Measurements from ENCODE around the gene SLC24A3. TPM values are rescaled to one million over a fixed set of nuclear protein-coding genes. Genes with fewer than 3 reads are reported as not detected.

SLC24A3 gene
- total and polyA plus RNA-seq, 7 donors, result 0.92 to 20.8 (median 13.5) TPM

DNA sequence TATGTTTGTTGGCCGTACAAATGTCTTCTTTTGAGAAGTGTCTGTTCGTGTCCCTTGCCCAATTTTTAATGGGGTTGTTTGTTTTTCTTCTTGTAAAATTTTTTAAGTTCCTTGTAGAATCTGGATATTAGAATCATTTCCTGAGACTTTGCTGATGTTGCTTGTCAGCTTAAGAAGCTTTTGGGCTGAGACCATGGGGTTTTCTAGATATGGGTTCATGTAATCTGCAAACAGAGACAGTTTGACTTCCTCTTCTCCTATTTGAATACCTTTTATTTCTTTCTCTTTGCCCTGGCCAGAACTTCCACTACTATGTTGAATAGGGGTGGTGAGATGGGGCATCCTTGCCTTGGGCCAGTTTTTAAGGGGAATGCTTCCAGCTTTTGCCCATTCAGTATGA is 82.6 kb downstream of the SLC24A3 start:
- H3K27ac ChIP-seq, result no peak overlapping the region
- no peaks in the 10 kb centered on the region for H3K9me3 ChIP-seq
- no peak overlapping the region for H3K4me3 ChIP-seq
- WGBS, 2 donors, result 85 to 88% methylated on average over 2 of the region's 2 CpGs
- intact Hi-C loops (cut with DNase I), result no loop called here
- H3K27me3 ChIP-seq, result no peaks in the 10 kb centered on the region
- no peaks in the 10 kb centered on the region for H3K36me3 ChIP-seq
- peaks cover 0 to 17% (median 12%) of the 10 kb centered on the region in 4 donors for H3K4me1 ChIP-seq
- no peak for TF ChIP-seq POLR2A (IDR thresholded peaks at IDR 0.05)
- TF ChIP-seq, protein P1, sequence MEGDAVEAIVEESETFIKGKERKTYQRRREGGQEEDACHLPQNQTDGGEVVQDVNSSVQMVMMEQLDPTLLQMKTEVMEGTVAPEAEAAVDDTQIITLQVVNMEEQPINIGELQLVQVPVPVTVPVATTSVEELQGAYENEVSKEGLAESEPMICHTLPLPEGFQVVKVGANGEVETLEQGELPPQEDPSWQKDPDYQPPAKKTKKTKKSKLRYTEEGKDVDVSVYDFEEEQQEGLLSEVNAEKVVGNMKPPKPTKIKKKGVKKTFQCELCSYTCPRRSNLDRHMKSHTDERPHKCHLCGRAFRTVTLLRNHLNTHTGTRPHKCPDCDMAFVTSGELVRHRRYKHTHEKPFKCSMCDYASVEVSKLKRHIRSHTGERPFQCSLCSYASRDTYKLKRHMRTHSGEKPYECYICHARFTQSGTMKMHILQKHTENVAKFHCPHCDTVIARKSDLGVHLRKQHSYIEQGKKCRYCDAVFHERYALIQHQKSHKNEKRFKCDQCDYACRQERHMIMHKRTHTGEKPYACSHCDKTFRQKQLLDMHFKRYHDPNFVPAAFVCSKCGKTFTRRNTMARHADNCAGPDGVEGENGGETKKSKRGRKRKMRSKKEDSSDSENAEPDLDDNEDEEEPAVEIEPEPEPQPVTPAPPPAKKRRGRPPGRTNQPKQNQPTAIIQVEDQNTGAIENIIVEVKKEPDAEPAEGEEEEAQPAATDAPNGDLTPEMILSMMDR (IDR thresholded peaks at IDR 0.05), result no peak
- TF ChIP-seq POLR2AphosphoS5 (IDR thresholded peaks at IDR 0.05), result no peak
- TF ChIP-seq EP300 (IDR thresholded peaks at IDR 0.05), result no peak
- no peak for DNase-seq

DNA sequence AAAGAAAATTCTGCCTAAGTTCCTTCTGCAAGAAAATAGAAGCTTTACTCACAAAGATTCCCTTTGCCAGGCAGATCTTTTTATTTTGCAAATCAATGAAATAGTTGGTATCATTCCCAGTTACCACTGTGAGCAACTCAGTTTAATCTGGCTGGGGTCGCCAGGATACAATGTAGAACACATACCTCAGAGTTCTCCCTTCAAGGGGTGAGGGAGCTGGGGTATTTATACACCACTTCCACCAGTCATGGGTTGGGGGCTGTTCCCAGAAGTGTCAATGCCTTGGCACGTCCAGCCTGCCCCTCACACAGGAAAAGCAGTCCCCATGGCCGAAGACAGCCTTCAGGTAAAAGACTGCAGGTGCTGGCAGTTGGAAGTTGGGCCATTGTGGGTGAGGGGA is 86.2 kb downstream of the SLC24A3 start:
- WGBS, 2 donors, result 61 to 80% methylated on average over 3 of the region's 3 CpGs
- intact Hi-C loops (cut with DNase I), result no loop called here
- no peaks in the 10 kb centered on the region for H3K4me1 ChIP-seq
- DNase-seq, result no peak
- H3K36me3 ChIP-seq, result no peaks in the 10 kb centered on the region
- H3K4me3 ChIP-seq, result no peak overlapping the region
- TF ChIP-seq POLR2A (IDR thresholded peaks at IDR 0.05), result no peak
- TF ChIP-seq, protein P1 (IDR thresholded peaks at IDR 0.05), result no peak
- no peak for TF ChIP-seq POLR2AphosphoS5 (IDR thresholded peaks at IDR 0.05)
- TF ChIP-seq EP300 (IDR thresholded peaks at IDR 0.05), result no peak
- H3K9me3 ChIP-seq, result no peaks in the 10 kb centered on the region
- no peaks in the 10 kb centered on the region for H3K27me3 ChIP-seq
- no peak overlapping the region for H3K27ac ChIP-seq

DNA sequence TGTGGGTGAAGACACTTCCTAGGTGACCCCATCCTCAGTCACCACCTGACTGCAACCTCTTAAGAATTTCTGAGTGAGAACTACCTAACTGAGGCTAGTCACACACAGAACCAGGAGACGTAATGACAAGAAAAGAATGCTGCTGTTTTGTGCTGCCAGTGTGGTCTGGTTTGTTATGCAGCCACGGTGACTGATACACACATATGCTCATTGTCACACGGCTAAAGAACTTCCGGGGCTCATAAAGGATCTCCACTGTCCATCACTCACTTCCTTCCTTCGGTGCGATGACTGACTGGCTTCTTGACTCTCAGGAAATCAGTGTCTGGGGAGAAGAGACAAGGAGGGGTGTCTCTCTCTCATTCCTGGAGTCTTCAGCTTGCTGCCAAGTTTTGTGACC is 88.0 kb downstream of the SLC24A3 start:
- 89 to 93% methylated on average over 6 of the region's 6 CpGs for WGBS, 2 donors

DNA sequence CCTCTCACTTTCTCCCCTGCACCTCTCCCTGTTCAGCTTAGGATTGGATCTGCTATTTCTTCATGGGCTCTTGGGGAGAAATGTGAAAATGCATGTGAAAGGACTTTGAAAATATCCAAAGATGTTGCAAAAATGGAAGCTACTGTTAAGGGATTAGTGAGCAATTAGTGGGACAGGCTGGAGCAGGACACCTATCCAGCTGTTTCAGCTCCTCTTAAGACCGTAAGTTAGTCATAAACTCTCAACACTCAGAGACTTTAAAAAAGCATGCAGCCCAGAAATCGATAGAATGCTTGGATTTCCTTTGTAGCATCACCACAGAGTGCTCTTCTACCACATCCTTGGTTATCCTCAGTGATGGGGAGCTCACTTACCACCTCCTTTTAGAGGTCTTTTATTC is 88.7 kb downstream of the SLC24A3 start:
- TF ChIP-seq, protein P1 (IDR thresholded peaks at IDR 0.05), result no peak
- TF ChIP-seq POLR2A (IDR thresholded peaks at IDR 0.05) (no peak), POLR2AphosphoS5 (IDR thresholded peaks at IDR 0.05) (no peak)
- WGBS, 2 donors, result 69 to 83% methylated on average over 2 of the region's 2 CpGs

More for the DNA sequence above, 88.0 kb downstream of the SLC24A3 start:
- no peak overlapping the region for H3K4me3 ChIP-seq
- no peaks in the 10 kb centered on the region for H3K9me3 ChIP-seq
- no peak overlapping the region for H3K27ac ChIP-seq
- intact Hi-C loops (cut with DNase I), result no loop called here
- no peaks in the 10 kb centered on the region for H3K36me3 ChIP-seq
- H3K27me3 ChIP-seq, result no peaks in the 10 kb centered on the region
- TF ChIP-seq EP300 (IDR thresholded peaks at IDR 0.05), result no peak
- TF ChIP-seq, protein P1 (IDR thresholded peaks at IDR 0.05), result no peak
- no peak for TF ChIP-seq POLR2A (IDR thresholded peaks at IDR 0.05)
- TF ChIP-seq POLR2AphosphoS5 (IDR thresholded peaks at IDR 0.05), result no peak
- no peak for DNase-seq
- no peaks in the 10 kb centered on the region for H3K4me1 ChIP-seq

DNA sequence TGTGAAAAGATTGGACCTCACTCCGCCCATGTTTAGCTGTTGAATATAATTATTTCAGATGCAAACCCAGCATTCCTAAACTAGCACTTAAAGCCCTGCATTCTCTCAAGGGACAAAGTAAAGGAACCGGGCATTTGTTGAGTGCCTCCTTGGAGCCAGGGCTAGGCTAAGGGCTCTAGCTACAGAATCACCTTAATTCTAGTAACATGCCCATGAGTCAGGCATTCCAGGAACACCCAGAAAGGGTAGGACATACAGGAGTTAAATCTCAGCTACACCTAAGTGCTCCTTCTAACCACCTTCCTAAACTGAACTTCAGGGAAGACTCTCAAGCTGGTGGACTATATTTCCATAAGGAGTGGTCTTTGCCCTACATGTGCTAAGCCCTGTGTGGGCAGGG is 89.4 kb downstream of the SLC24A3 start:
- 28 to 78% methylated on average over 2 of the region's 2 CpGs for WGBS, 2 donors

More for the DNA sequence above, 88.7 kb downstream of the SLC24A3 start:
- Histone ChIP-seq H3K36me3 (no peaks in the 10 kb centered on the region), H3K4me3 (no peak overlapping the region), H3K27me3 (no peaks in the 10 kb centered on the region), H3K4me1 (no peaks in the 10 kb centered on the region), H3K27ac (no peak overlapping the region), H3K9me3 (no peaks in the 10 kb centered on the region)
- intact Hi-C loops (cut with DNase I), result no loop called here
- DNase-seq, result no peak

More for the DNA sequence above, 89.4 kb downstream of the SLC24A3 start:
- Histone ChIP-seq H3K36me3 (no peaks in the 10 kb centered on the region), H3K4me1 (no peaks in the 10 kb centered on the region), H3K4me3 (no peak overlapping the region), H3K27ac (no peak overlapping the region), H3K27me3 (no peaks in the 10 kb centered on the region), H3K9me3 (no peaks in the 10 kb centered on the region)
- intact Hi-C loops (cut with DNase I), result no loop called here
- DNase-seq, result no peak
- TF ChIP-seq POLR2A (IDR thresholded peaks at IDR 0.05) (no peak), POLR2AphosphoS5 (IDR thresholded peaks at IDR 0.05) (no peak), EP300 (IDR thresholded peaks at IDR 0.05) (no peak)
- TF ChIP-seq, protein P1 (IDR thresholded peaks at IDR 0.05), result no peak

Data from sigmoid colon (tissue), 7 donors.